DMS 273 (cell line): Measurements from ENCODE around the gene CACNA1H.
A peak's percentile ranks its signal among the peaks of the same experiment; 100 is the strongest.

Experiments
- DNase-seq: peaks from one replicate; lab custom pipeline; 2025; ENCODE audit not compliant: unreplicated experiment; lab: John Stamatoyannopoulos, UW

The CACNA1H gene

DNA sequence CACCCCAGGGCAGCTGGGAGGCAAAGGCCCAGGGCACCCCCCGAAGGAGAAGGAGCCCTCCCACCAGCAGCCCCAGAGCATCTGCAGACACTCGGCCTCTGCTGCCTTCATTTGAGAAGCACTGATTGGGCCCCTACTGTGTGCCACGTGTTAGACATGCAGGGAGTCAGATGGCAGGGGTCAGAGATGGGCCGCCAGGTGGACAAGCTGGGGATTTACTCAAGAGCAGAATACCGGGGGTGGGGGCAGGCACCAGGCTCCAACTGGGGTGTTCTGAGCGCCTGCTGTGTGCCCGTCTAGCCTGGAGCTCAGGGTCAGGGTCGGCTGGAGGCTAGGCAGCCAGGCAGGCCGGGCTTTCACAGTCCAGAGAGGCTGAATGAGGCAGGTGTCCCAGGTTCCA is 53.4 kb downstream of the CACNA1H start:
- peak; percentile 51 for DNase-seq

GRCh38 chr16:1206786-1207185 is 53.9 kb downstream of the CACNA1H start:
- no peak for DNase-seq

DNA sequence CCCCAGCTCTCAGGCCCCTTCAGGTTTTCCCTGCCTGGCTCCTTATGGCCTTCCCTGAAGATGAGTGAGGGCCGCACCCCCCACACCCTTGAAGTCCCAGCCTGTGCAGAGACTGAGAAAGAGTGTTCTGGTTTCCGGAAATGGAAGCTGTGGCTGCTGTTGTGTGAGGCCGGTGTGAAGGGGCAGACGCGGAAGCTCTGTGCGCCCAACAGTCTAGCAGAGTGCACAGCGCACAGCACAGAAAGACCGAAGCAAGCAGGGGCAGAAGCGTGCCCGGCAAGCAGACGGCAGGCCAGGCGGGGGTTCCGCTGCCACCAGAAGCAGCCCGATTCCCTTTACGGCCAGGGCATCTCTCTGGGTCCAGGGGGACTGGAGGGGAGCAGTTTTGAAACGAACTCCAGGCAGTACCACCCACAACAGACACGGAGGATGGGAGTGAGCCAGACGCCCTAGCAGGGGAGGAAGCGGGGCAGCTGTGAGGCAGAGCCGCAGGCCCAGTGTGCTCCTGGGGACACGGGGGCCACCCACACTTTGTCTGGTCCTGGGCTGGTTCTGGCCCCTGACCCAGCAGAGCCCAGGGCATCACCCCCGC is 55.4 kb downstream of the CACNA1H start:
- DNase-seq: no peak

DNA sequence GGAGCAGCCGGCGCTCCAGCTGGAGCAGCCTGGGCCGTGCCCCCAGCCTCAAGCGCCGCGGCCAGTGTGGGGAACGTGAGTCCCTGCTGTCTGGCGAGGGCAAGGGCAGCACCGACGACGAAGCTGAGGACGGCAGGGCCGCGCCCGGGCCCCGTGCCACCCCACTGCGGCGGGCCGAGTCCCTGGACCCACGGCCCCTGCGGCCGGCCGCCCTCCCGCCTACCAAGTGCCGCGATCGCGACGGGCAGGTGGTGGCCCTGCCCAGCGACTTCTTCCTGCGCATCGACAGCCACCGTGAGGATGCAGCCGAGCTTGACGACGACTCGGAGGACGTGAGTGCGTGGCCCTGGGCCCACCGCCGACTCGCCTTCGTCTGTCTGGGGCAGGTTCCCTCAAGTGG is 56.2 kb downstream of the CACNA1H start:
- DNase-seq: no peak

DNA sequence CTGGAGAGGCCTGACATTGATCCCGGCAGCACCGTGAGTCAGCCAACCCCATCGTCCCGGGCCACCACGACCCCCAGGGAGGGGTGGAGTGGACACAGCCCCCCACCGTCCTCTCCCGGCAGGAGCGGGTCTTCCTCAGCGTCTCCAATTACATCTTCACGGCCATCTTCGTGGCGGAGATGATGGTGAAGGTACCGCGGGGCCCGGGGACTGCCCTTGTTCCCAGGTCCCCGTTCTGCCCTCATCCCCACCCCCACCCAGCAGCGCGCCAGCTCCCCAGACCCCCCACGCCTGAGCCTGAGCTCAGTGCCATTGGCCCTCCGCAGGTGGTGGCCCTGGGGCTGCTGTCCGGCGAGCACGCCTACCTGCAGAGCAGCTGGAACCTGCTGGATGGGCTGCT is 57.6 kb downstream of the CACNA1H start:
- no peak for DNase-seq

GRCh38 chr16:1211451-1212268 is 58.8 kb downstream of the CACNA1H start:
- no peak for DNase-seq

GRCh38 chr16:1212616-1213194 is 59.8 kb downstream of the CACNA1H start:
- no peak for DNase-seq

- DNase-seq: no peak
Observed at GRCh38 chr16:1213231-1213630, 60.3 kb downstream of the CACNA1H start.

- no peak for DNase-seq
Observed at GRCh38 chr16:1213796-1214372, 61.0 kb downstream of the CACNA1H start.

DNA sequence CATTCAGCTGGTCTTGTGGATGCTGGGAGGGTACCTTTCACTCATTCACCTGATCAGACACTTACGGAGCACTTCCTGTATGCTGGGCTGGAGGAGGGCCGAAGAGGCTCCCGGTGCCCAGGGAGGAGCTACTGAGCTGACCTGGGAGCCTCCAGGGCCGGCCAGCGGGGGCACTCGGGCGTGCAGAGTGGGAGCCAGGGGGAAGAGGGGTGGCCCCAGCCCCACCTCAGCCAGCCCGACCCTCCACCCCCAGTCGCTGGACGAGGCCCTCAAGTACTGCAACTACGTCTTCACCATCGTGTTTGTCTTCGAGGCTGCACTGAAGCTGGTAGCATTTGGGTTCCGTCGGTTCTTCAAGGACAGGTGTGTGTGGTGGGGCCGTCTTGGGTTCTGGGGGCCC is 61.8 kb downstream of the CACNA1H start:
- DNase-seq: no peak

DNA sequence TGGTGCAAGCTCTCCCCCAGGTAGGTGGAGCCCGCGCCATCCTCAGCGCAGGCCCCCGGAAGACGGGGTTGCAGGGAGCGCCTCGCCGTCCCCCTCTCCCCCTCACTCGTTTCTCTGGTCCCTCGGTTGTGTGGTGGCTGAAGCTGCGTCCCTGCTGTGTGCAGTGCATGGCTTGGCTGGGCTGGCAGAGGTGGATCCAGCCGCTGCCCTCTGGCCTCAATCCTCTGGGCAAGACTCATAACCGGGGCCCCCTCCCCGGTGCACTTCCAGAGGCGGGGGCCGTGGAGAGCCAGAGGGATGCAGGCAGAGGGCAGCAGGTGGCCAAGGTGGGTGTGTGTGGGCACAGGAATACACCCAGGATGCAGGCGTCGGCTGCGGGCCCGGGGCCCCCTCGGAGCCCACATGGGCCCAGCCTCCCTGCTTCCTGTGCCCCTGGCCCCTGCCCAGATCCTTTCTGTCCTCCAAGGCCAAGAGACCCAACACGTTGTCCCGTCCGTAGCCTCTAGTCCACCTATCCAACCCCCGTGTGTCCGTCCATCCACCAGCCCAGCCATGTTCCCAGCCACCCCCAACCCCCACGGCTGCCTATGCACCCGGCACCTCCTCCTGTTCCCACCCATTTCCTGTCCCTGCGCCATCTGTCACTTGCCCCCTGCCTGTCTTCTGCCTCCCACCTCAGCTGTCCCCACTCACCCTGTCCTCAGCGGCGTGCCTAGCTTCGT is 62.8 kb downstream of the CACNA1H start:
- no peak for DNase-seq

DNA sequence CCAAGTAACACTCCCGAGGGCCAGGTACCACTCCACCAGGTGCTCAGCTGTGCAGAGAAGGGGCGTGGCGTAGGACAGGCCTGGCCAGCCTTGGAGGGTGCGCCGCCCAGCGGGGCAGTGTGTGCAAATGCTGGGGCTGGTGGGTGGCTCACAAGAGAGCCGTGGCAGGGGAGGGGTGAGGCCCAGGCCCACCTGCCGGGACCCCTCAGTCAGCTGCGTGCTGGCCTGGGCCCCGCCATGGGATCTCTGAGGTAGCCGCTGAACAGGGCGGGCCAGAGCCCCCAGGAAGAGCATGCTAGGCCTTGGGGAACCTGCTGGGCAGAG is 63.4 kb downstream of the CACNA1H start:
- DNase-seq: no peak

GRCh38 chr16:1216681-1217400 is 63.9 kb downstream of the CACNA1H start:
- DNase-seq: no peak

GRCh38 chr16:1217526-1217925 is 64.6 kb downstream of the CACNA1H start:
- DNase-seq: no peak

- no peak for DNase-seq
Observed at GRCh38 chr16:1218061-1218929, 65.4 kb downstream of the CACNA1H start.

GRCh38 chr16:1218930-1219611 is 66.2 kb downstream of the CACNA1H start:
- DNase-seq: no peak

- DNase-seq: no peak
Observed at GRCh38 chr16:1220098-1220728, 67.3 kb downstream of the CACNA1H start.

DNA sequence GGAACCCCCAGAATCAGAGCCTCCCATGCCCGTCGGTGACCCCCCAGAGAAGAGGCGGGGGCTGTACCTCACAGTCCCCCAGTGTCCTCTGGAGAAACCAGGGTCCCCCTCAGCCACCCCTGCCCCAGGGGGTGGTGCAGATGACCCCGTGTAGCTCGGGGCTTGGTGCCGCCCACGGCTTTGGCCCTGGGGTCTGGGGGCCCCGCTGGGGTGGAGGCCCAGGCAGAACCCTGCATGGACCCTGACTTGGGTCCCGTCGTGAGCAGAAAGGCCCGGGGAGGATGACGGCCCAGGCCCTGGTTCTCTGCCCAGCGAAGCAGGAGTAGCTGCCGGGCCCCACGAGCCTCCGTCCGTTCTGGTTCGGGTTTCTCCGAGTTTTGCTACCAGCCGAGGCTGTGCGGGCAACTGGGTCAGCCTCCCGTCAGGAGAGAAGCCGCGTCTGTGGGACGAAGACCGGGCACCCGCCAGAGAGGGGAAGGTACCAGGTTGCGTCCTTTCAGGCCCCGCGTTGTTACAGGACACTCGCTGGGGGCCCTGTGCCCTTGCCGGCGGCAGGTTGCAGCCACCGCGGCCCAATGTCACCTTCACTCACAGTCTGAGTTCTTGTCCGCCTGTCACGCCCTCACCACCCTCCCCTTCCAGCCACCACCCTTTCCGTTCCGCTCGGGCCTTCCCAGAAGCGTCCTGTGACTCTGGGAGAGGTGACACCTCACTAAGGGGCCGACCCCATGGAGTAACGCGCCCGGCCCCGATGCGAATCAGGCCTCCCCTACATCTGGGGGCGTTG is 68.1 kb downstream of the CACNA1H start:
- no peak for DNase-seq
